Prostate gland (tissue), 2 donors: ENCODE measurements around the gene FAM107B. TPM values are rescaled to one million over a fixed set of nuclear protein-coding genes. Genes with fewer than 3 reads are reported as not detected.

ENCODE experiments used
- DNase-seq: peaks from one replicate; pipeline ENCODE4 v3.0.0-alpha.2; 2019; ENCODE audit warnings: low spot score
- H3K27ac ChIP-seq, 2 donors: fragments of 200-600 bp; sonication (generic); 2 replicates each; pipeline ENCODE4 v1.5.1; 2017 to 2019
- H3K27me3 ChIP-seq: fragments of 200-600 bp; sonication (generic); replicated peaks from 2 replicates; pipeline ENCODE4 v1.5.1; 2019; ENCODE audit not compliant: insufficient read depth
- H3K36me3 ChIP-seq, 2 donors: fragments of 200-600 bp; sonication (generic); 1 replicate in 1 of 2; 2 replicates in 1 of 2; pipeline versions ENCODE4 v1.5.1 to v1.8.1; 2017 to 2019
- H3K4me1 ChIP-seq: fragments of 200-600 bp; sonication (generic); replicated peaks from 2 replicates; pipeline ENCODE4 v1.5.1; 2019
- H3K4me3 ChIP-seq, 2 donors: fragments of 200-600 bp; sonication (generic); 2 replicates each; pipeline ENCODE4 v1.5.1; 2017 to 2019
- H3K9me3 ChIP-seq: fragments of 200-600 bp; sonication (generic); 2 replicates; pipeline ENCODE4 v1.5.1; 2017
- CTCF ChIP-seq, 4 experiments: fragments of 200-600 bp in 2 of 4; fragments of 450-650 bp in 2 of 4; sonication (generic) in 2 of 4; IDR thresholded peaks; 1 replicate in 3 of 4; 2 replicates in 1 of 4; pipeline ENCODE4 v1.5.1; 2016 to 2019; ENCODE audit warnings: antibody characterized with exemption in 4 of 4, mild to moderate bottlenecking in 2 of 4, moderate library complexity in 2 of 4
- POLR2A ChIP-seq: fragments of 450-650 bp; IDR thresholded peaks from one replicate; pipeline ENCODE4 v1.6.1; 2016; ENCODE audit warnings: antibody characterized with exemption, mild to moderate bottlenecking
- POLR2AphosphoS5 ChIP-seq: sonication (generic); formaldehyde crosslinking; IDR thresholded peaks from one replicate; pipeline ENCODE4 v1.6.1; 2017; ENCODE audit warnings: antibody characterized with exemption
- WGBS: methylation state at CpG from one replicate; pipeline ENCODE4 v1.1.5; 2018; 5-methylcytosine and 5-hydroxymethylcytosine counted together
- intact Hi-C: fragments of 100-400 bp; cut with DNase I; formaldehyde crosslinking; loops from one replicate; pipeline ENCODE4 v1.14.2; 2022
- small RNA-seq, 2 donors: library from RNA; depleted of rRNA; stranded (forward); fragments of <200 nt; gene quantifications; one replicate each; pipeline ENCODE3, GENCODE V24; 2016
- total RNA-seq, 2 donors: library from RNA; depleted of rRNA; stranded (reverse); fragments of >200 nt; gene quantifications; one replicate each; pipeline ENCODE4 v1.1.0, GENCODE V29; 2016

Gene FAM107B
- total RNA-seq, 2 donors from 2014 or later = 32.9 to 63.9 TPM

GRCh38 chr10:14476006-14476405, 298.7 kb downstream of the FAM107B start:
- H3K36me3 ChIP-seq = no peaks in the 10 kb centered on the region
- intact Hi-C loops = loop anchor here (5.0 to 10.0 kb wide), 2 partner anchors 279 to 691 kb away; no protein-coding TSS in a partner anchor
- DNase-seq = no peak
- no peaks in the 10 kb centered on the region for H3K4me1 ChIP-seq
- no peak overlapping the region for H3K4me3 ChIP-seq
- WGBS = 84% methylated on average over 5 of the region's 5 CpGs
- TF ChIP-seq CTCF (IDR thresholded peaks at IDR 0.05) (no peak), POLR2A (no peak), POLR2AphosphoS5 (no peak)
- no peaks in the 10 kb centered on the region for H3K27me3 ChIP-seq
- H3K9me3 ChIP-seq = no peaks in the 10 kb centered on the region
- H3K27ac ChIP-seq = no peak overlapping the region

DNA sequence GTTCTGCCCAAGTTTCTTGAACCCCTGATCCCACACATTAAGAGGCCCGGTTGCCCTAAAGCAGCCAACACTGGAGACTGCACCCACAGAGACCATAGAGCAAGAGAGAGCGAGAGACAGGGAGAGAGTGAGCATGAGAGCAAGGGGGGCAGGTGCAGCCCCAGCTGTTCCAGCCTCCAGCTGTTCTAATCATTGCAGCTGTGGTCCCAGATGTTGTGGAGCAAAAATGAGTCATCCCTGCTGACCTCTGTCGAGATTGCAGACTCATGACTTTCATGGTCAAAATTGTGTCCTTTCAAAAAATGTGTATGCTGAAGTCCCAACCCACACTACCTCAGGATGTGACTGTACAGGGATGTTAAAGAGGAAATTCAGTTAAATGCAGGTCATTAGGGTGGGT, 300.0 kb downstream of the FAM107B start:
- Histone ChIP-seq H3K9me3 (no peaks in the 10 kb centered on the region), H3K27ac (no peak overlapping the region), H3K4me3 (no peak overlapping the region), H3K27me3 (no peaks in the 10 kb centered on the region), H3K4me1 (no peaks in the 10 kb centered on the region), H3K36me3 (no peaks in the 10 kb centered on the region)
- WGBS = 85% methylated on average over 3 of the region's 3 CpGs
- intact Hi-C loops = loop anchor here (5.0 to 10.0 kb wide), 2 partner anchors 277 to 690 kb away; no protein-coding TSS in a partner anchor
- DNase-seq = no peak
- TF ChIP-seq CTCF (IDR thresholded peaks at IDR 0.05) (no peak), POLR2AphosphoS5 (no peak), POLR2A (no peak)

DNA sequence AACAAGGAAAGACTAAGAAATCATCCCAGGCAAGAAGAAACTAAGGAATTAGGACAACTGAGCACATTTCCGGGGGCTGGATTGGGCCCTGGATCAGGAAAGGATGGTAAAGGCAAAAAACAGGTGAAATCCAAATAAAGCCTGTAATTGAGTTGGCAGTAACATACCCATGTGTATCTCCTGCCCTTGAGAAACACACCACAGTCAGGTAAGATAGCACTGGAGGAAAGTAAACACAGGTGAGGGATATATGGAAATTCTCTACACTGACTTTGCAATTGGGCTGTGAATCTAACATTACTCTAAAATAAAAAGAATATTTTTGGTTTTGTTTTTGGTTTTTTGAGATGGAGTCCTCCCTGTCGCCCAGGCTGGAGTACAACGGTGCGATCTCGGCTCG, 303.8 kb downstream of the FAM107B start:
- no peak for TF ChIP-seq CTCF (IDR thresholded peaks at IDR 0.05)
- no peak for TF ChIP-seq POLR2A
- TF ChIP-seq POLR2AphosphoS5 = no peak
- no peak for DNase-seq
- Histone ChIP-seq H3K36me3 (no peaks in the 10 kb centered on the region), H3K27ac (no peak overlapping the region), H3K9me3 (no peaks in the 10 kb centered on the region), H3K27me3 (no peaks in the 10 kb centered on the region), H3K4me3 (no peak overlapping the region), H3K4me1 (no peaks in the 10 kb centered on the region)
- intact Hi-C loops = loop anchor here (10.0 kb wide), 1 partner anchor 686 kb away; no protein-coding TSS in a partner anchor
- 85% methylated on average over 6 of the region's 6 CpGs for WGBS

- TF ChIP-seq CTCF (IDR thresholded peaks at IDR 0.05) (no peak), POLR2AphosphoS5 (no peak), POLR2A (no peak)
- WGBS = 53% methylated on average over 3 of the region's 3 CpGs
- H3K4me1 ChIP-seq = no peaks in the 10 kb centered on the region
- H3K27ac ChIP-seq = no peak overlapping the region
- H3K36me3 ChIP-seq = no peaks in the 10 kb centered on the region
- no peaks in the 10 kb centered on the region for H3K9me3 ChIP-seq
- DNase-seq = no peak
- no peak overlapping the region for H3K4me3 ChIP-seq
- intact Hi-C loops = no loop called here
- H3K27me3 ChIP-seq = no peaks in the 10 kb centered on the region
Observed at GRCh38 chr10:14468726-14469125, 306.0 kb downstream of the FAM107B start.

Small RNA genes within 50 kb of the gene (small RNA-seq; reads per million reads assigned to genes)
- gene RNA5SP302 = 0 to 0.91 reads per million in 2 donors

Other genes starting within 250 kb of the FAM107B start
- gene CDNF, start 63.1 kb upstream of the FAM107B start, total RNA-seq = 10 to 100 TPM; 15.8 to 18.4 TPM
- 10 to 100 TPM in 1 of 2 donors, 1 to 10 TPM in 1; 6.7 to 11.5 TPM for gene HSPA14, start 63.4 kb upstream of the FAM107B start, total RNA-seq
- gene MSANTD7, start 63.4 kb upstream of the FAM107B start, total RNA-seq = 10 to 100 TPM in 1 of 2 donors, 1 to 10 TPM in 1; 9.5 to 13.3 TPM
- 10 to 100 TPM; 13.2 to 15.3 TPM for gene SUV39H2, start 104.0 kb upstream of the FAM107B start, total RNA-seq
- 10 to 100 TPM; 11.5 to 20.8 TPM for gene DCLRE1C, start 179.2 kb upstream of the FAM107B start, total RNA-seq
- 1 to 10 TPM in 1 of 2 donors, not detected in 1; 1.7 TPM for gene MEIG1, start 184.5 kb upstream of the FAM107B start, total RNA-seq